DOHH2 (cell line): ENCODE data around the gene MBD3L2.

Experiments used
- H3F3A ChIP-seq: fragments of 200-600 bp; sonication (generic), shearing (Covaris generic); 2 replicates; pipeline ENCODE4 v1.6.0; 2016; ENCODE audit warnings: antibody characterized with exemption, mild to moderate bottlenecking; ENCODE audit not compliant: control insufficient read depth, insufficient read depth
- H3K27ac ChIP-seq: fragments of 200-600 bp; sonication (generic); 2 replicates; pipeline ENCODE4 v1.5.1; 2014; ENCODE audit warnings: low read depth, mild to moderate bottlenecking, low read length, moderate library complexity
- H3K27me3 ChIP-seq: fragments of 200-600 bp; sonication (generic); 2 replicates; pipeline ENCODE4 v1.6.1; 2014; ENCODE audit warnings: mild to moderate bottlenecking, low read length, mixed read lengths; ENCODE audit not compliant: control insufficient read depth
- H3K36me3 ChIP-seq: fragments of 200-600 bp; sonication (generic); 2 replicates; pipeline ENCODE4 v1.6.1; 2014; ENCODE audit warnings: mild to moderate bottlenecking, low read length, moderate library complexity, mixed read lengths; ENCODE audit not compliant: control insufficient read depth
- H3K4me1 ChIP-seq: fragments of 200-600 bp; sonication (generic); 2 replicates; pipeline ENCODE4 v1.6.1; 2014; ENCODE audit warnings: mild to moderate bottlenecking, low read length, mixed read lengths; ENCODE audit not compliant: control insufficient read depth
- H3K4me2 ChIP-seq: fragments of 200-600 bp; sonication (generic); 2 replicates; pipeline ENCODE4 v1.6.0; 2014; ENCODE audit warnings: mild to moderate bottlenecking, low read length, moderate library complexity
- H3K4me3 ChIP-seq: fragments of 200-600 bp; sonication (generic); 2 replicates; pipeline ENCODE4 v1.5.1; 2014; ENCODE audit warnings: mild to moderate bottlenecking, low read length, mixed read lengths
- H3K79me2 ChIP-seq: fragments of 200-600 bp; sonication (generic); 2 replicates; pipeline ENCODE4 v1.6.1; 2014; ENCODE audit warnings: mild to moderate bottlenecking, low read length, mixed read lengths; ENCODE audit not compliant: control insufficient read depth
- H3K9me2 ChIP-seq: fragments of 200-600 bp; sonication (generic); replicated peaks from 2 replicates; pipeline ENCODE4 v1.6.1; 2014; ENCODE audit warnings: mild to moderate bottlenecking, low read length, mixed read lengths; ENCODE audit not compliant: control insufficient read depth
- H3K9me3 ChIP-seq: fragments of 200-600 bp; sonication (generic); 2 replicates; pipeline ENCODE4 v1.6.1; 2014; ENCODE audit warnings: antibody characterized with exemption, low read length, mixed read lengths; ENCODE audit not compliant: control insufficient read depth, insufficient read depth
- H4K20me1 ChIP-seq: fragments of 200-600 bp; sonication (generic); 2 replicates; pipeline ENCODE4 v1.6.0; 2014; ENCODE audit warnings: low read depth, mild to moderate bottlenecking, antibody characterized with exemption, low read length, moderate library complexity; ENCODE audit not compliant: control insufficient read depth, insufficient read depth
- CTCF ChIP-seq: fragments of 200-600 bp; sonication (generic); IDR thresholded peaks from one replicate; pipeline ENCODE4 v1.5.1; 2014; ENCODE audit warnings: antibody characterized with exemption, mild to moderate bottlenecking, low read depth, low read length; ENCODE audit not compliant: poor library complexity, severe bottlenecking
- EZH2phosphoT487 ChIP-seq: fragments of 200-600 bp; sonication (generic); IDR thresholded peaks from 2 replicates; pipeline ENCODE4 v1.6.1; 2017; ENCODE audit warnings: borderline replicate concordance, mild to moderate bottlenecking, antibody characterized with exemption, low read length, moderate library complexity, mixed read lengths

The MBD3L2 gene

GRCh38 chr19:7069904-7070226, 20.7 kb downstream of the MBD3L2 start:
- Histone ChIP-seq H3K27ac (peak overlapping the region; percentile 74), H3K4me3 (peak overlapping the region; percentile 89), H3K9me3 (no peaks in the 10 kb centered on the region), H3K9me2 (no peaks in the 10 kb centered on the region), H3F3A (peaks cover 3% of the 10 kb centered on the region; the same call in 1 of the 2 replicates), H3K79me2 (peaks cover 22% of the 10 kb centered on the region), H3K4me1 (peaks cover 16% of the 10 kb centered on the region), H4K20me1 (no peaks in the 10 kb centered on the region), H3K27me3 (no peaks in the 10 kb centered on the region), H3K36me3 (peaks cover 45% of the 10 kb centered on the region), H3K4me2 (peak overlapping the region; percentile 95)
- no peak for TF ChIP-seq CTCF
- TF ChIP-seq EZH2phosphoT487: no peak

- peaks cover 16% of the 10 kb centered on the region for H3K4me1 ChIP-seq
- no peak overlapping the region for H3K4me2 ChIP-seq
- H3K27ac ChIP-seq: no peak overlapping the region
- no peak for TF ChIP-seq EZH2phosphoT487
- TF ChIP-seq CTCF: no peak
- H3K27me3 ChIP-seq: no peaks in the 10 kb centered on the region
- peaks cover 4% of the 10 kb centered on the region; the same call in 1 of the 2 replicates for H3K9me3 ChIP-seq
- no peaks in the 10 kb centered on the region for H3K9me2 ChIP-seq
- H3F3A ChIP-seq: no peaks in the 10 kb centered on the region
- H3K79me2 ChIP-seq: peaks cover 22% of the 10 kb centered on the region
- peaks cover 72% of the 10 kb centered on the region for H3K36me3 ChIP-seq
- H4K20me1 ChIP-seq: no peaks in the 10 kb centered on the region
- H3K4me3 ChIP-seq: no peak overlapping the region
These were observed 23.4 kb downstream of the MBD3L2 start for GRCh38 chr19:7072541-7072940.

GRCh38 chr19:7074705-7075282, 25.7 kb downstream of the MBD3L2 start:
- Histone ChIP-seq H3K4me2 (no peak overlapping the region), H4K20me1 (no peaks in the 10 kb centered on the region), H3K9me3 (peaks cover 16% of the 10 kb centered on the region), H3K36me3 (peaks cover 92% of the 10 kb centered on the region), H3K9me2 (no peaks in the 10 kb centered on the region), H3F3A (no peaks in the 10 kb centered on the region), H3K79me2 (peaks cover 20% of the 10 kb centered on the region), H3K4me3 (no peak overlapping the region), H3K27ac (no peak overlapping the region), H3K4me1 (peaks cover 9% of the 10 kb centered on the region), H3K27me3 (no peaks in the 10 kb centered on the region)
- TF ChIP-seq CTCF: no peak
- TF ChIP-seq EZH2phosphoT487: no peak

- peaks cover 92% of the 10 kb centered on the region for H3K36me3 ChIP-seq
These were observed 27.0 kb downstream of the MBD3L2 start for GRCh38 chr19:7076151-7076550.

More at GRCh38 chr19:7076151-7076550, 27.0 kb downstream of the MBD3L2 start:
- H3K27me3 ChIP-seq: no peaks in the 10 kb centered on the region
- H4K20me1 ChIP-seq: no peaks in the 10 kb centered on the region
- peaks cover 6% of the 10 kb centered on the region for H3K79me2 ChIP-seq
- H3K4me3 ChIP-seq: no peak overlapping the region
- no peaks in the 10 kb centered on the region for H3K4me1 ChIP-seq
- H3K27ac ChIP-seq: no peak overlapping the region
- H3K9me3 ChIP-seq: peaks cover 29% of the 10 kb centered on the region
- H3K9me2 ChIP-seq: no peaks in the 10 kb centered on the region
- no peak overlapping the region for H3K4me2 ChIP-seq
- no peak for TF ChIP-seq CTCF
- TF ChIP-seq EZH2phosphoT487: no peak
- H3F3A ChIP-seq: no peaks in the 10 kb centered on the region
